K562 (cell line): Measurements from ENCODE around the gene MYL4. TPM values are rescaled to one million over a fixed set of nuclear protein-coding genes. Genes with fewer than 3 reads are reported as not detected.

Source experiments
- BRF1 ChIP-seq: IDR thresholded peaks from 3 replicates; pipeline ENCODE4 v1.6.1; 2011; ENCODE audit warnings: borderline replicate concordance, mild to moderate bottlenecking; ENCODE audit not compliant: insufficient read length; ENCODE audit errors: extremely low read depth
- CBX2 ChIP-seq: fragments of 200-600 bp; sonication (generic); IDR thresholded peaks from one replicate; pipeline ENCODE4 v1.6.1; 2012; ENCODE audit warnings: mild to moderate bottlenecking, low read length, inconsistent platforms; ENCODE audit not compliant: insufficient read depth, poor library complexity, severe bottlenecking
- CEBPB ChIP-seq: fragments of 450-650 bp; IDR thresholded peaks from 2 replicates; pipeline ENCODE4 v1.6.1; 2016; ENCODE audit warnings: missing genetic modification characterization, missing compliant biosample characterization
- ELF1 ChIP-seq: fragments of 200-800 bp; sonication (Bioruptor generic); IDR thresholded peaks from 2 replicates; pipeline ENCODE4 v1.6.1; 2016; ENCODE audit warnings: missing genetic modification characterization, missing compliant biosample characterization
- ESRRB ChIP-seq: fragments of 250-450 bp; sonication (Bioruptor Pico); IDR thresholded peaks from 2 replicates; pipeline ENCODE4 v1.5.0; 2020; ENCODE audit warnings: mild to moderate bottlenecking, moderate library complexity, borderline replicate concordance
- GATA2 ChIP-seq: sonication (generic); formaldehyde crosslinking; IDR thresholded peaks from 2 replicates; pipeline ENCODE4 v1.4.0; 2020; ENCODE audit warnings: mild to moderate bottlenecking, missing genetic modification reagents
- HDAC2 ChIP-seq: fragments of 450-650 bp; IDR thresholded peaks from 2 replicates; pipeline ENCODE4 v1.6.1; 2016; ENCODE audit warnings: mild to moderate bottlenecking
- HIVEP1 ChIP-seq: fragments of 250-450 bp; sonication (Bioruptor Pico); IDR thresholded peaks from 2 replicates; pipeline ENCODE4 v1.4.0; 2020; ENCODE audit warnings: mild to moderate bottlenecking
- HOXB6 ChIP-seq: fragments of 250-450 bp; sonication (Bioruptor Pico); IDR thresholded peaks from 2 replicates; pipeline ENCODE4 v1.5.1; 2022; ENCODE audit warnings: mild to moderate bottlenecking, borderline replicate concordance
- ILF3 ChIP-seq: fragments of 450-650 bp; IDR thresholded peaks from 2 replicates; pipeline ENCODE4 v1.6.1; 2018; ENCODE audit warnings: antibody characterized with exemption, mild to moderate bottlenecking, moderate library complexity, borderline replicate concordance
- KLF10 ChIP-seq: fragments of 250-450 bp; sonication (Bioruptor Pico); IDR thresholded peaks from 2 replicates; pipeline ENCODE4 v1.6.1; 2021; ENCODE audit warnings: matching md5 sums
- MEF2D ChIP-seq: conservative IDR thresholded peaks from 2 replicates; pipeline ENCODE4 v1.6.1; 2016; ENCODE audit warnings: low read depth, missing genetic modification characterization, missing compliant biosample characterization
- NCOA1 ChIP-seq: fragments of 450-650 bp; IDR thresholded peaks from 2 replicates; pipeline ENCODE4 v1.6.1; 2016; ENCODE audit warnings: low read depth
- NCOA6 ChIP-seq: fragments of 450-650 bp; IDR thresholded peaks from 2 replicates; pipeline ENCODE4 v1.6.1; 2017; ENCODE audit warnings: mild to moderate bottlenecking
- NELFE ChIP-seq: IDR thresholded peaks from 2 replicates; pipeline ENCODE4 v1.6.1; 2011; ENCODE audit warnings: mild to moderate bottlenecking; ENCODE audit not compliant: insufficient read depth, insufficient read length
- NONO ChIP-seq, 2 experiments: fragments of 200-400 bp in 1 of 2; fragments of 450-650 bp in 1 of 2; formaldehyde crosslinking in 1 of 2; IDR thresholded peaks; 2 replicates each; pipeline ENCODE4 v1.6.1; 2017; ENCODE audit warnings: low read depth in 2 of 2, mild to moderate bottlenecking in 2 of 2, moderate library complexity in 2 of 2, low read length in 1 of 2
- PTRF ChIP-seq: fragments of 450-650 bp; IDR thresholded peaks from 2 replicates; pipeline ENCODE4 v1.6.1; 2016; ENCODE audit warnings: mild to moderate bottlenecking, missing genetic modification characterization, missing compliant biosample characterization
- RNF2 ChIP-seq: sonication (generic); IDR thresholded peaks from 2 replicates; pipeline ENCODE4 v1.6.1; 2016
- RUNX1 ChIP-seq: sonication (generic); IDR thresholded peaks from 2 replicates; pipeline ENCODE4 v1.6.1; 2016; ENCODE audit warnings: antibody characterized with exemption, low read depth
- TAF1 ChIP-seq: IDR thresholded peaks from 2 replicates; pipeline ENCODE4 v1.6.1; 2011; ENCODE audit warnings: mild to moderate bottlenecking, low read length, moderate library complexity; ENCODE audit not compliant: insufficient read depth, control insufficient read depth, severe bottlenecking; ENCODE audit errors: extremely low read depth
- XRCC5 ChIP-seq: fragments of 200-400 bp; formaldehyde crosslinking; IDR thresholded peaks from 2 replicates; pipeline ENCODE4 v1.6.1; 2017; ENCODE audit warnings: low read depth, mild to moderate bottlenecking, low read length
- ZNF134 ChIP-seq: fragments of 250-450 bp; sonication (Bioruptor Pico); conservative IDR thresholded peaks from 2 replicates; pipeline ENCODE4 v1.4.0; 2020
- ZNF766 ChIP-seq: fragments of 200-800 bp; sonication (Bioruptor generic); conservative IDR thresholded peaks from 2 replicates; pipeline ENCODE4 v1.6.1; 2016; ENCODE audit warnings: missing genetic modification characterization, missing compliant biosample characterization
- ZNF778 ChIP-seq: fragments of 450-650 bp; formaldehyde crosslinking; IDR thresholded peaks from 2 replicates; pipeline ENCODE4 v1.4.0; 2020; ENCODE audit warnings: mild to moderate bottlenecking, moderate library complexity
- polyA plus RNA-seq, 8 experiments: library from polyadenylated mRNA; depleted of rRNA in 4 of 8; stranded (reverse) in 5 of 8; unstranded in 3 of 8; fragments of >200 nt; fragmentation: Nextera tagmentation in 2 of 8; fragmentation: Illumina TruSeq in 1 of 8; extraction: Ambion mirVana in 2 of 8; extraction: Trizol in 1 of 8; gene quantifications; 2 replicates each; pipeline versions ENCODE4 v1.2.1 to v1.2.3, GENCODE V29; 2011 to 2014; ENCODE audit warnings: inconsistent platforms in 1 of 8, missing spikeins in 1 of 8
- total RNA-seq, 7 experiments: library from RNA; depleted of rRNA in 6 of 7; stranded (reverse); fragments of >200 nt in 6 of 7; fragmentation: Illumina TruSeq in 2 of 7; extraction: Trizol in 2 of 7; gene quantifications; 2 replicates each; pipeline versions ENCODE4 v1.2.1 to v1.2.3, GENCODE V29; 2011 to 2021; ENCODE audit warnings: low replicate concordance in 1 of 7
- TF ChIP-seq, protein P1 (sequence below), 2 experiments: IDR thresholded peaks in 1 of 2; conservative IDR thresholded peaks in 1 of 2; 2 replicates each; pipeline ENCODE4 v1.6.1; 2016; ENCODE audit warnings: low read depth in 2 of 2, mild to moderate bottlenecking in 1 of 2, missing compliant biosample characterization in 1 of 2, missing genetic modification characterization in 1 of 2, moderate library complexity in 1 of 2
- TF ChIP-seq, protein P2 (sequence below): fragments of 250-450 bp; sonication (Bioruptor Pico); IDR thresholded peaks from 2 replicates; pipeline ENCODE4 v1.8.0; 2022; ENCODE audit warnings: inconsistent platforms

The MYL4 gene
- total and polyA plus RNA-seq, 9 of the 15 experiments (the other 6 are each of a cell fraction or from before 2014, with no cell fraction given): 117 to 423 (median 221) TPM

DNA sequence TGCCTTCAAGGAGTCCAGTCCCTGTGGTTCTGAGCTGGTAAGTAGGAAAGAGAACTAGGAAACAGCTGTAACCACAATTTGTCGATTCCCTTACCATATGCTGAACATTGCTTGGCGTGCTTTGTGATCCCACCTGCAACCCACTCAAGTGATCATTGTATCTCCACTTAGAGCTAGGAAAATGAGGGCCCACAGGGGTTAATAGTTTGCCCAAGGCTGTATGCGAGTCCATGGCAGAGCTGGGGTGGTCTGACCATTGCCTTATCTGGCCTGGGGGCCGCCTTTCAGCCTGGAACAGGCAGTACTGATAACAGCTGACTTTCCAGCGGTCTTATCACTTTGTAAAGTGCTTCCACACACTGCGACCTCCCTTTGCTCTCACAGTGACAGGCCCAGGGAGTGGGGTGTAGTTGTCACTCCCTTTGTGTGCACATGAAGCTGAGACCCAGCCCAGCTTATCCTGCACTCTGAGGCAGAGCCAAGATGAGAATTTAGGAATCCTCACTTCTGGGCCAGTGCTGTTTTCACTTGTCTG is 9.8 kb downstream of the MYL4 start (continued):
- TF ChIP-seq, protein P1, sequence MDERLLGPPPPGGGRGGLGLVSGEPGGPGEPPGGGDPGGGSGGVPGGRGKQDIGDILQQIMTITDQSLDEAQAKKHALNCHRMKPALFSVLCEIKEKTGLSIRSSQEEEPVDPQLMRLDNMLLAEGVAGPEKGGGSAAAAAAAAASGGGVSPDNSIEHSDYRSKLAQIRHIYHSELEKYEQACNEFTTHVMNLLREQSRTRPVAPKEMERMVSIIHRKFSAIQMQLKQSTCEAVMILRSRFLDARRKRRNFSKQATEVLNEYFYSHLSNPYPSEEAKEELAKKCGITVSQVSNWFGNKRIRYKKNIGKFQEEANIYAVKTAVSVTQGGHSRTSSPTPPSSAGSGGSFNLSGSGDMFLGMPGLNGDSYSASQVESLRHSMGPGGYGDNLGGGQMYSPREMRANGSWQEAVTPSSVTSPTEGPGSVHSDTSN (CRISPR knock-in tag; IDR thresholded peaks at IDR 0.05; ENCODE audit: low read depth): no peak
- TF ChIP-seq, protein P1 (tag; conservative IDR thresholded peaks at IDR 0.05; ENCODE audit: low read depth): no peak; the same call in 1 of the 2 replicates
- TF ChIP-seq ESRRB (CRISPR knock-in tag) (no peak), MEF2D (tag) (peak; percentile 36; the same call in 1 of the 2 replicates), BRF1 (no peak), ZNF778 (CRISPR knock-in tag) (no peak), RUNX1 (peak; percentile 70), CBX2 (no peak), HOXB6 (CRISPR knock-in tag) (no peak), NCOA1 (peak; percentile 57; the same call in 1 of the 2 replicates), CEBPB (tag) (no peak), KLF10 (CRISPR knock-in tag) (no peak), ZNF134 (CRISPR knock-in tag) (0 out of 2 replicates have a peak, but pooled peaks have one; percentile 29), RNF2 (peak; percentile 67; the same call in 1 of the 2 replicates), HDAC2 (peak; percentile 93), PTRF (tag) (no peak), ZNF766 (peak; percentile 81), NCOA6 (no peak), NONO (IDR thresholded peaks at IDR 0.05; ENCODE audit: low read depth in 2 of 2, low read length in 1 of 2) (peak in 1 of 2 experiments; percentile 66; a peak in 1 of 4 replicates), ELF1 (tag) (no peak), ILF3 (no peak), TAF1 (peak; percentile 21), NELFE (no peak), GATA2 (peak; percentile 90), HIVEP1 (0 out of 2 replicates have a peak, but pooled peaks have one; percentile 70), XRCC5 (peak; percentile 51; the same call in 1 of the 2 replicates)
- TF ChIP-seq, protein P2, sequence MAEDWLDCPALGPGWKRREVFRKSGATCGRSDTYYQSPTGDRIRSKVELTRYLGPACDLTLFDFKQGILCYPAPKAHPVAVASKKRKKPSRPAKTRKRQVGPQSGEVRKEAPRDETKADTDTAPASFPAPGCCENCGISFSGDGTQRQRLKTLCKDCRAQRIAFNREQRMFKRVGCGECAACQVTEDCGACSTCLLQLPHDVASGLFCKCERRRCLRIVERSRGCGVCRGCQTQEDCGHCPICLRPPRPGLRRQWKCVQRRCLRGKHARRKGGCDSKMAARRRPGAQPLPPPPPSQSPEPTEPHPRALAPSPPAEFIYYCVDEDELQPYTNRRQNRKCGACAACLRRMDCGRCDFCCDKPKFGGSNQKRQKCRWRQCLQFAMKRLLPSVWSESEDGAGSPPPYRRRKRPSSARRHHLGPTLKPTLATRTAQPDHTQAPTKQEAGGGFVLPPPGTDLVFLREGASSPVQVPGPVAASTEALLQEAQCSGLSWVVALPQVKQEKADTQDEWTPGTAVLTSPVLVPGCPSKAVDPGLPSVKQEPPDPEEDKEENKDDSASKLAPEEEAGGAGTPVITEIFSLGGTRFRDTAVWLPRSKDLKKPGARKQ (CRISPR knock-in tag): no peak
